GM12878 (cell line): ENCODE results near the gene PRR3. TPM values are rescaled to one million over a fixed set of nuclear protein-coding genes. Genes with fewer than 3 reads are reported as not detected.

Experiments
- ATAC-seq: fragments of 200-7000 bp; cut with Tn5 transposase; 3 replicates; pipeline ENCODE4 v1.9.1; 2020; ENCODE audit warnings: mild to moderate bottlenecking, moderate library complexity
- BruUV-seq: library from RNA; stranded (reverse); fragments of 400-500 nt; replicated peaks from 2 replicates; lab custom pipeline; 2021; lab: Mats Ljungman, UMichigan
- CTCF ChIA-PET: fragments of 300-600 bp; sonication (Branson Sonifier 250); formaldehyde crosslinking; extraction: SDS; loops from one replicate; lab custom pipeline; 2021; ENCODE audit warnings: inconsistent platforms; lab: Yijun Ruan, JAX
- POLR2A ChIA-PET: fragments of 350-600 bp; formaldehyde crosslinking; extraction: SDS; loops from one replicate; lab custom pipeline; 2021; ENCODE audit warnings: inconsistent platforms; lab: Charles Lee
- RAD21 ChIA-PET: fragments of 300-600 bp; sonication (Branson Sonifier 250); formaldehyde crosslinking; loops from one replicate; lab custom pipeline; 2023; ENCODE audit warnings: antibody characterized with exemption; ENCODE audit not compliant: unreplicated experiment; lab: Charles Lee
- SMC1A ChIA-PET: fragments of 300-600 bp; sonication (Branson Sonifier 250); formaldehyde crosslinking; loops from one replicate; lab custom pipeline; 2023; ENCODE audit not compliant: unreplicated experiment, uncharacterized antibody; lab: Charles Lee
- DNase-seq: peaks from one replicate; pipeline ENCODE4 v3.0.0-alpha.2; 2011; ENCODE audit warnings: low read depth, low spot score
- FAIRE-seq: peaks from 3 replicates; lab custom pipeline; 2011; peaks lifted over from hg19 to GRCh38; lab: Jason Lieb, UNC
- H2AFZ ChIP-seq: 2 replicates; pipeline ENCODE4 v1.6.0; 2011; ENCODE audit warnings: low read depth, low read length, control low read depth; ENCODE audit not compliant: control insufficient read depth
- H3K27ac ChIP-seq: 2 replicates; pipeline ENCODE4 v1.5.1; 2011; ENCODE audit warnings: control low read depth; ENCODE audit not compliant: control insufficient read depth, insufficient read depth
- H3K27me3 ChIP-seq, 2 experiments: replicated peaks in 1 of 2; 2 replicates each; pipeline versions ENCODE4 v1.6.0 to v1.6.1; 2011; ENCODE audit warnings: low read length in 1 of 2; ENCODE audit not compliant: control insufficient read depth in 2 of 2, insufficient read depth in 2 of 2
- H3K36me3 ChIP-seq, 2 experiments: 2 replicates each; pipeline ENCODE4 v1.5.1; 2011; ENCODE audit warnings: low read length in 1 of 2; ENCODE audit not compliant: control insufficient read depth in 2 of 2, insufficient read depth in 2 of 2
- H3K4me1 ChIP-seq: 2 replicates; pipeline ENCODE4 v1.6.1; 2011; ENCODE audit warnings: mild to moderate bottlenecking, low read length, moderate library complexity, mixed read lengths; ENCODE audit not compliant: control insufficient read depth, insufficient read depth
- H3K4me2 ChIP-seq: 2 replicates; pipeline ENCODE4 v1.6.0; 2011; ENCODE audit warnings: control low read depth; ENCODE audit not compliant: control insufficient read depth, insufficient read depth
- H3K4me3 ChIP-seq: fragments of 200-600 bp; sonication (generic); 2 replicates; pipeline ENCODE4 v1.5.1; 2016
- H3K79me2 ChIP-seq: 2 replicates; pipeline ENCODE4 v1.6.0; 2011; ENCODE audit warnings: low read length; ENCODE audit not compliant: control insufficient read depth, insufficient read depth
- H3K9ac ChIP-seq: 2 replicates; pipeline ENCODE4 v1.8.0; 2011; ENCODE audit warnings: low read length, control low read depth, mixed read lengths; ENCODE audit not compliant: control insufficient read depth, insufficient read depth
- H3K9me3 ChIP-seq: replicated peaks from 3 replicates; pipeline ENCODE4 v1.5.1; 2011; ENCODE audit warnings: mild to moderate bottlenecking, low read length; ENCODE audit not compliant: control insufficient read depth, insufficient read depth
- H4K20me1 ChIP-seq: 2 replicates; pipeline ENCODE4 v1.6.0; 2011; ENCODE audit not compliant: control insufficient read depth, insufficient read depth
- BHLHE40 ChIP-seq, 2 experiments: fragments of 450-650 bp in 1 of 2; IDR thresholded peaks; 2 replicates each; pipeline ENCODE4 v1.6.1; 2011 to 2017; ENCODE audit warnings: low read depth in 2 of 2, borderline replicate concordance in 1 of 2, improper control_type of control experiment in 1 of 2, low read length in 1 of 2, mild to moderate bottlenecking in 1 of 2
- CHD1 ChIP-seq: IDR thresholded peaks from 2 replicates; pipeline ENCODE4 v1.6.1; 2012; ENCODE audit warnings: low read depth, low read length, improper control_type of control experiment
- GATAD2B ChIP-seq: fragments of 450-650 bp; conservative IDR thresholded peaks from 2 replicates; pipeline ENCODE4 v1.6.1; 2017; ENCODE audit warnings: low read depth, mild to moderate bottlenecking, moderate library complexity
- NBN ChIP-seq: fragments of 450-650 bp; IDR thresholded peaks from 2 replicates; pipeline ENCODE4 v1.6.1; 2016
- NR2F1 ChIP-seq: fragments of 450-650 bp; conservative IDR thresholded peaks from 2 replicates; pipeline ENCODE4 v1.6.1; 2017; ENCODE audit warnings: mild to moderate bottlenecking
- SRF ChIP-seq, 2 experiments: IDR thresholded peaks; 2 replicates each; pipeline ENCODE4 v1.6.1; 2011; ENCODE audit warnings: low read depth in 2 of 2, low read length in 2 of 2, mild to moderate bottlenecking in 1 of 2, moderate library complexity in 1 of 2
- WGBS: methylation state at CpG from one replicate; pipeline ENCODE4 v1.1.6; 2016; ENCODE audit warnings: low lambda C conversion rate; ENCODE audit not compliant: insufficient replicate concordance, insufficient coverage; ENCODE audit errors: missing lambda C conversion rate; 5-methylcytosine and 5-hydroxymethylcytosine counted together
- in situ Hi-C: fragments of 300-500 bp; cut with MboI; formaldehyde crosslinking; loops from 9 replicates; pipeline ENCODE4 v1.14.3; 2018; ENCODE audit warnings: mixed read lengths
- intact Hi-C: fragments of 100-400 bp; cut with micrococcal nuclease; formaldehyde crosslinking; loops from one replicate; pipeline ENCODE4 v1.14.2; 2022; ENCODE audit not compliant: unreplicated experiment
- polyA plus RNA-seq, 11 experiments: library from polyadenylated mRNA; depleted of rRNA in 4 of 11; unstranded in 6 of 11; stranded (reverse) in 5 of 11; fragments of >200 nt; fragmentation: Nextera tagmentation in 4 of 11; fragmentation: Illumina TruSeq in 1 of 11; extraction: Ambion mirVana in 4 of 11; extraction: Trizol in 1 of 11; gene quantifications; 1 replicate in 1 of 11; 2 replicates in 10 of 11; pipeline versions ENCODE4 v1.2.1 to v1.2.3, GENCODE V29; 2011 to 2016; ENCODE audit warnings: inconsistent platforms in 2 of 11, missing spikeins in 2 of 11, low read depth in 1 of 11
- total RNA-seq, 4 experiments: library from RNA; depleted of rRNA in 3 of 4; stranded (reverse); fragments of >200 nt in 3 of 4; fragmentation: Illumina TruSeq in 1 of 4; extraction: Trizol in 1 of 4; gene quantifications; 2 replicates each; pipeline versions ENCODE4 v1.2.1 to v1.2.3, GENCODE V29; 2013 to 2021
- TF ChIP-seq, protein P1 (sequence below): fragments of 450-650 bp; IDR thresholded peaks from 2 replicates; pipeline ENCODE4 v1.6.1; 2017; ENCODE audit warnings: mild to moderate bottlenecking, moderate library complexity

The PRR3 gene
- total and polyA plus RNA-seq, 10 of the 15 experiments (the other 5 are each of a cell fraction or from before 2014, with no cell fraction given): 14.0 to 38.2 (median 20.5) TPM

DNA sequence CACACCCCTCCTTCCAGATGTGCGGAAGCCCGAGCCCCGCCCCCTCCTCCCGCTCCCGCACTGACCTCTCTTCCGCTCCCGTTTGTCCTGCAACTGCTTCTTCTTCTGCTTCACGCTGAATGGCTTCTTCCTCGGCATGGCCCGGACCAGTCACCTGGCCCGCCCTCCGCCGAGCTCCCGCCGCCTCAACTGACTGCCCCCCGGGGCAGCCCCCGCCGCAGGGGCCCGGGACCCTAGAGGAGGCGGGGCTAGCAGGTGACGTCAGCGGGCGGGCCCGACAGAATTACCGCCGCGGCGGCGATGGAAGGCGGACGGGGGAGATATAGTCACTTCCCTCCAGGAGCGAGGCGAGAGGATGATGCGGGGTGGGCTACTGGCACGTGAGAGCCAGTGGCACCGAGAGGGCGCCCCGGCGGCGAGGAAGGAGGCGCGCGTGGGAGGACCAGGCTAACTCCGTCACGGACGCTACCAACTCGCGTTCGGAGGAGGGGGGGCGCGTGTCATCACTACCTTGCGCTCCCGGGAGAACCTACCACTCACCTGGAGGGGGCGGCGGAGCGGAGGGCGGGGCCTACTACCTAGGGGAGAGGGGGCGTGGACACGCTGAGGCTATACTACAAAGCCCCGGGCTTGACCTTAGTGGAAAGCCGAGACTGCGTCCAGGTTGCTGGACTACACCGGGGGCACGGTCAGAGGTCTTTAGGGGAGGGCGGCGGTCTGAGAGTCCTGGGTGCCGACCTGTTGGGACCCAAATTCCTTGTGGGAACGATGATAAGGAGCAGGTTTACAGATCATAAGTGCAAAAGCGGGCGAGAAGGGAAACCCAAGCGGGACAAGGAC, 809 bp upstream of the PRR3 start, which contains the start of gene GNL1 (continued):
- peak; percentile 100 for TF ChIP-seq NR2F1
- peak; percentile 36; the same call in 1 of the 2 replicates for TF ChIP-seq GATAD2B
- peak; percentile 97 for TF ChIP-seq CHD1
- peak; percentile 96 to 98 for TF ChIP-seq BHLHE40 (IDR thresholded peaks at IDR 0.05; ENCODE audit: borderline replicate concordance in 1 of 2, low read depth in 2 of 2, low read length in 1 of 2)
- TF ChIP-seq SRF (IDR thresholded peaks at IDR 0.05; ENCODE audit: low read depth in 2 of 2, low read length in 2 of 2): peak in 1 of 2 experiments; percentile 49; a peak in 1 of 4 replicates
- TF ChIP-seq NBN: peak; percentile 72
- TF ChIP-seq, all 136 proteins: peak for 47

DNA sequence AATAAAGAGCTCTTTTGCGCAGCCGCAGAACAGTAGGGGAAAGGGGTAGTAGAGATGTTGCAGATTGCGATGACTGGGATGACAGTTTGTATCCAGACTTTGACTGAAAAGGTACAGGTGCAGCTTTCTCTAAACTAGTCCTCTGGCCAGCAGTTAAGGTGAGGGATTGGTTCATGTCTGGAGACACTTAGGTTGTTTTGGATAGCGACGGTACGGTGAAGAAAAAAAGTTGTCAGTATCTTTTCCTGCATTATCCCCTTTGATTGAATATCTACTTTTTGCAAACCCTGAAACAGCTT, 537 bp downstream of the PRR3 start:
- no peaks in the 10 kb centered on the region for H3K9me3 ChIP-seq
- peak overlapping the region; percentile 95; the same call in 1 of the 2 replicates for H2AFZ ChIP-seq
- peak overlapping the region; percentile 92 for H3K4me2 ChIP-seq
- H3K4me3 ChIP-seq: peak overlapping the region; percentile 86
- POLR2A ChIA-PET: interaction anchor here (0.5 to 3.3 kb wide), 10 partner anchors 9 to 348 kb away, joined by 3 to 25 read pairs (median 6); partner anchors contain the start of genes ABCF1, MDC1, MRPS18B and NRM
- DNase-seq (no peak), ATAC-seq (peak; percentile 22; the same call in 2 of the 3 replicates), FAIRE-seq (no peak)
- H3K27me3 ChIP-seq: no peaks in the 10 kb centered on the region
- peaks cover 8% of the 10 kb centered on the region; the same call in 1 of the 2 replicates for H3K4me1 ChIP-seq
- intact Hi-C loops: loop anchor here (2.0 to 10.0 kb wide), 4 partner anchors 13 to 233 kb away; partner anchors contain the start of genes ABCF1, MRPS18B, PPP1R10 and RPP21
- TSS peak; percentile 79 for BruUV-seq
- peaks cover 27% of the 10 kb centered on the region for H3K79me2 ChIP-seq
- CTCF ChIA-PET: interaction anchor here (0.6 to 9.7 kb wide), 8 partner anchors 8 to 318 kb away, joined by 3 to 121 read pairs (median 3); partner anchors contain the start of gene MRPS18B
- RAD21 ChIA-PET: interaction anchor here (1.0 to 2.0 kb wide), 4 partner anchors 13 to 115 kb away, joined by 3 to 9 read pairs (median 6); partner anchors contain the start of genes ABCF1 and DHX16
- in situ Hi-C loops: no loop called here
- SMC1A ChIA-PET: interaction anchor here (0.5 to 2.6 kb wide), 10 partner anchors 10 to 905 kb away, joined by 3 to 18 read pairs (median 4); partner anchors contain the start of gene ABCF1
- H3K9ac ChIP-seq: peak overlapping the region; percentile 95
- peak overlapping the region; percentile 93 for H3K27ac ChIP-seq
- 0% methylated on average over 6 of the region's 6 CpGs for WGBS
- no peak for TF ChIP-seq NBN
- TF ChIP-seq, protein P1, sequence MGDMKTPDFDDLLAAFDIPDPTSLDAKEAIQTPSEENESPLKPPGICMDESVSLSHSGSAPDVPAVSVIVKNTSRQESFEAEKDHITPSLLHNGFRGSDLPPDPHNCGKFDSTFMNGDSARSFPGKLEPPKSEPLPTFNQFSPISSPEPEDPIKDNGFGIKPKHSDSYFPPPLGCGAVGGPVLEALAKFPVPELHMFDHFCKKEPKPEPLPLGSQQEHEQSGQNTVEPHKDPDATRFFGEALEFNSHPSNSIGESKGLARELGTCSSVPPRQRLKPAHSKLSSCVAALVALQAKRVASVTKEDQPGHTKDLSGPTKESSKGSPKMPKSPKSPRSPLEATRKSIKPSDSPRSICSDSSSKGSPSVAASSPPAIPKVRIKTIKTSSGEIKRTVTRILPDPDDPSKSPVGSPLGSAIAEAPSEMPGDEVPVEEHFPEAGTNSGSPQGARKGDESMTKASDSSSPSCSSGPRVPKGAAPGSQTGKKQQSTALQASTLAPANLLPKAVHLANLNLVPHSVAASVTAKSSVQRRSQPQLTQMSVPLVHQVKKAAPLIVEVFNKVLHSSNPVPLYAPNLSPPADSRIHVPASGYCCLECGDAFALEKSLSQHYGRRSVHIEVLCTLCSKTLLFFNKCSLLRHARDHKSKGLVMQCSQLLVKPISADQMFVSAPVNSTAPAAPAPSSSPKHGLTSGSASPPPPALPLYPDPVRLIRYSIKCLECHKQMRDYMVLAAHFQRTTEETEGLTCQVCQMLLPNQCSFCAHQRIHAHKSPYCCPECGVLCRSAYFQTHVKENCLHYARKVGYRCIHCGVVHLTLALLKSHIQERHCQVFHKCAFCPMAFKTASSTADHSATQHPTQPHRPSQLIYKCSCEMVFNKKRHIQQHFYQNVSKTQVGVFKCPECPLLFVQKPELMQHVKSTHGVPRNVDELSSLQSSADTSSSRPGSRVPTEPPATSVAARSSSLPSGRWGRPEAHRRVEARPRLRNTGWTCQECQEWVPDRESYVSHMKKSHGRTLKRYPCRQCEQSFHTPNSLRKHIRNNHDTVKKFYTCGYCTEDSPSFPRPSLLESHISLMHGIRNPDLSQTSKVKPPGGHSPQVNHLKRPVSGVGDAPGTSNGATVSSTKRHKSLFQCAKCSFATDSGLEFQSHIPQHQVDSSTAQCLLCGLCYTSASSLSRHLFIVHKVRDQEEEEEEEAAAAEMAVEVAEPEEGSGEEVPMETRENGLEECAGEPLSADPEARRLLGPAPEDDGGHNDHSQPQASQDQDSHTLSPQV: no peak
- no peaks in the 10 kb centered on the region for H4K20me1 ChIP-seq
- H3K36me3 ChIP-seq: peaks cover 11 to 13% of the 10 kb centered on the region in 2 experiments; a peak in 3 of 4 replicates
